Suprapubic skin (tissue), 4 donors: ENCODE measurements around the gene ALG5. TPM values are rescaled to one million over a fixed set of nuclear protein-coding genes. Genes with fewer than 3 reads are reported as not detected.

Experiments used
- DNase-seq, 2 donors: peaks; one replicate each; pipeline ENCODE4 v3.0.0-alpha.2; 2019; ENCODE audit warnings: low spot score in 2 of 2
- H3K27ac ChIP-seq: fragments of 200-600 bp; sonication (generic); one replicate; pipeline ENCODE4 v1.5.1; 2019
- H3K27me3 ChIP-seq: fragments of 200-600 bp; sonication (generic); one replicate; pipeline ENCODE4 v1.5.1; 2019
- H3K36me3 ChIP-seq: fragments of 200-600 bp; sonication (generic); one replicate; pipeline ENCODE4 v1.5.1; 2019
- H3K4me1 ChIP-seq: fragments of 200-600 bp; sonication (generic); one replicate; pipeline ENCODE4 v1.5.1; 2019
- H3K4me3 ChIP-seq: fragments of 200-600 bp; sonication (generic); one replicate; pipeline ENCODE4 v1.5.1; 2019; ENCODE audit warnings: mild to moderate bottlenecking
- H3K9me3 ChIP-seq: fragments of 200-600 bp; sonication (generic); one replicate; pipeline ENCODE4 v1.5.1; 2019
- CTCF ChIP-seq, 2 donors: fragments of 200-600 bp in 1 of 2; fragments of 450-650 bp in 1 of 2; sonication (generic) in 1 of 2; IDR thresholded peaks; one replicate each; pipeline ENCODE4 v1.5.1; 2016 to 2019; ENCODE audit warnings: antibody characterized with exemption in 2 of 2, mild to moderate bottlenecking in 1 of 2, moderate library complexity in 1 of 2
- EP300 ChIP-seq: sonication (generic); formaldehyde crosslinking; IDR thresholded peaks from one replicate; pipeline ENCODE4 v1.6.1; 2017; ENCODE audit warnings: antibody characterized with exemption
- POLR2A ChIP-seq, 2 donors: fragments of 450-650 bp; IDR thresholded peaks; one replicate each; pipeline ENCODE4 v1.6.1; 2017; ENCODE audit warnings: antibody characterized with exemption in 2 of 2, mild to moderate bottlenecking in 2 of 2, moderate library complexity in 2 of 2
- POLR2AphosphoS5 ChIP-seq, 3 donors: sonication (generic); formaldehyde crosslinking; IDR thresholded peaks; one replicate each; pipeline ENCODE4 v1.6.1; 2017; ENCODE audit warnings: antibody characterized with exemption in 3 of 3
- WGBS: methylation state at CpG from one replicate; pipeline ENCODE4 v1.1.5; 2018; 5-methylcytosine and 5-hydroxymethylcytosine counted together
- total RNA-seq, 4 donors: library from RNA; depleted of rRNA; stranded (reverse); fragments of >200 nt; gene quantifications; one replicate each; pipeline ENCODE4 v1.1.0, GENCODE V29; 2016

The ALG5 gene
- total RNA-seq, 4 donors from 2014 or later, result 9.3 to 20.6 (median 16.7) TPM

GRCh38 chr13:36912369-36912768 lies 86.8 kb downstream of the ALG5 start:
- no peaks in the 10 kb centered on the region for H3K36me3 ChIP-seq
- TF ChIP-seq CTCF (IDR thresholded peaks at IDR 0.05) (no peak), POLR2AphosphoS5 (IDR thresholded peaks at IDR 0.05) (no peak), EP300 (no peak), POLR2A (IDR thresholded peaks at IDR 0.05) (no peak)
- H3K4me3 ChIP-seq, result no peak overlapping the region
- no peak for DNase-seq
- H3K27me3 ChIP-seq, result no peaks in the 10 kb centered on the region
- no peaks in the 10 kb centered on the region for H3K4me1 ChIP-seq
- no peaks in the 10 kb centered on the region for H3K9me3 ChIP-seq
- H3K27ac ChIP-seq, result no peak overlapping the region

- H3K9me3 ChIP-seq, result no peaks in the 10 kb centered on the region
- no peaks in the 10 kb centered on the region for H3K4me1 ChIP-seq
- H3K36me3 ChIP-seq, result no peaks in the 10 kb centered on the region
- H3K27me3 ChIP-seq, result no peaks in the 10 kb centered on the region
- 95% methylated on average over 1 of the region's 1 CpG for WGBS
- no peak for DNase-seq
- H3K27ac ChIP-seq, result no peak overlapping the region
- TF ChIP-seq POLR2A (IDR thresholded peaks at IDR 0.05) (no peak), CTCF (IDR thresholded peaks at IDR 0.05) (no peak), POLR2AphosphoS5 (IDR thresholded peaks at IDR 0.05) (no peak), EP300 (no peak)
- H3K4me3 ChIP-seq, result no peak overlapping the region
Observed at GRCh38 chr13:36910545-36910944, 88.6 kb downstream of the ALG5 start.

- Histone ChIP-seq H3K4me1 (no peaks in the 10 kb centered on the region), H3K36me3 (no peaks in the 10 kb centered on the region), H3K27me3 (no peaks in the 10 kb centered on the region), H3K4me3 (no peak overlapping the region), H3K27ac (no peak overlapping the region), H3K9me3 (no peaks in the 10 kb centered on the region)
- DNase-seq, result no peak
- 93% methylated on average over 2 of the region's 2 CpGs for WGBS
- TF ChIP-seq POLR2A (IDR thresholded peaks at IDR 0.05), result no peak
- no peak for TF ChIP-seq EP300
- TF ChIP-seq CTCF (IDR thresholded peaks at IDR 0.05), result no peak
- no peak for TF ChIP-seq POLR2AphosphoS5 (IDR thresholded peaks at IDR 0.05)
Observed at GRCh38 chr13:36907821-36908220, 91.3 kb downstream of the ALG5 start.

GRCh38 chr13:36907266-36907665 lies 91.9 kb downstream of the ALG5 start:
- Histone ChIP-seq H3K9me3 (no peaks in the 10 kb centered on the region), H3K27me3 (no peaks in the 10 kb centered on the region), H3K36me3 (no peaks in the 10 kb centered on the region), H3K4me3 (no peak overlapping the region), H3K4me1 (no peaks in the 10 kb centered on the region), H3K27ac (no peak overlapping the region)
- DNase-seq, result no peak
- 93% methylated on average over 4 of the region's 4 CpGs for WGBS
- no peak for TF ChIP-seq EP300
- no peak for TF ChIP-seq POLR2AphosphoS5 (IDR thresholded peaks at IDR 0.05)
- no peak for TF ChIP-seq CTCF (IDR thresholded peaks at IDR 0.05)
- no peak for TF ChIP-seq POLR2A (IDR thresholded peaks at IDR 0.05)

GRCh38 chr13:36905944-36906343 lies 93.2 kb downstream of the ALG5 start:
- Histone ChIP-seq H3K9me3 (no peaks in the 10 kb centered on the region), H3K4me1 (no peaks in the 10 kb centered on the region), H3K27ac (no peak overlapping the region), H3K27me3 (no peaks in the 10 kb centered on the region), H3K36me3 (no peaks in the 10 kb centered on the region), H3K4me3 (no peak overlapping the region)
- no peak for DNase-seq
- 94% methylated on average over 5 of the region's 5 CpGs for WGBS
- TF ChIP-seq POLR2AphosphoS5 (IDR thresholded peaks at IDR 0.05), result no peak
- no peak for TF ChIP-seq CTCF (IDR thresholded peaks at IDR 0.05)
- no peak for TF ChIP-seq EP300
- TF ChIP-seq POLR2A (IDR thresholded peaks at IDR 0.05), result no peak
